HCT116 (cell line): ENCODE results near the gene C14orf132.

ENCODE experiments used
- CBX3 ChIP-seq: IDR thresholded peaks from 2 replicates; pipeline ENCODE4 v1.6.1; 2012; ENCODE audit warnings: low read depth
- CTCF ChIP-seq, 3 experiments: fragments of 200-600 bp in 1 of 3; sonication (generic) in 1 of 3; IDR thresholded peaks in 2 of 3; conservative IDR thresholded peaks in 1 of 3; 2 replicates each; pipeline ENCODE4 v1.5.1; 2012 to 2017; ENCODE audit warnings: low read depth in 2 of 3, low read length in 2 of 3, antibody characterized with exemption in 1 of 3, borderline replicate concordance in 1 of 3, control low read depth in 1 of 3, mild to moderate bottlenecking in 1 of 3, mixed read lengths in 1 of 3, mixed run types in 1 of 3, moderate library complexity in 1 of 3; ENCODE audit not compliant: insufficient read depth in 1 of 3
- EGR1 ChIP-seq: IDR thresholded peaks from 2 replicates; pipeline ENCODE4 v1.6.1; 2012; ENCODE audit warnings: low read depth
- EZH2 ChIP-seq: fragments of 200-600 bp; sonication (generic); IDR thresholded peaks from 2 replicates; pipeline ENCODE4 v1.6.1; 2017; ENCODE audit warnings: antibody characterized with exemption, mixed run types
- EZH2phosphoT487 ChIP-seq: fragments of 200-600 bp; IDR thresholded peaks from 2 replicates; pipeline ENCODE4 v1.6.1; 2018; ENCODE audit warnings: antibody characterized with exemption, borderline replicate concordance
- MAX ChIP-seq: IDR thresholded peaks from 2 replicates; pipeline ENCODE4 v1.6.1; 2012
- POLR2A ChIP-seq: IDR thresholded peaks from 2 replicates; pipeline ENCODE4 v1.7.0; 2011; ENCODE audit warnings: borderline replicate concordance; ENCODE audit not compliant: insufficient read depth, insufficient read length; ENCODE audit errors: extremely low read depth
- POLR2AphosphoS5 ChIP-seq: IDR thresholded peaks from 2 replicates; pipeline ENCODE4 v1.6.1; 2011; ENCODE audit warnings: mild to moderate bottlenecking, low read depth, low read length, moderate library complexity
- RAD21 ChIP-seq: IDR thresholded peaks from 2 replicates; pipeline ENCODE4 v1.6.1; 2012; ENCODE audit warnings: low read depth, mild to moderate bottlenecking
- ZFX ChIP-seq: fragments of 450-650 bp; IDR thresholded peaks from 2 replicates; pipeline ENCODE4 v1.6.1; 2017
- ZNF274 ChIP-seq: fragments of 200-500 bp; sonication (Bioruptor generic); IDR thresholded peaks from 2 replicates; pipeline ENCODE4 v1.6.1; 2014; ENCODE audit warnings: mild to moderate bottlenecking, low read depth, low read length, inconsistent platforms

- TF ChIP-seq POLR2AphosphoS5 (no peak), CTCF (IDR thresholded peaks at IDR 0.05 in 2 of 3, conservative IDR thresholded peaks at IDR 0.05 in 1 of 3; ENCODE audit: borderline replicate concordance in 1 of 3, insufficient read depth in 1 of 3, low read depth in 2 of 3, low read length in 2 of 3) (peak; percentile 31 to 72 (median 70); a peak in 4 of 6 replicates), POLR2A (no peak), EZH2 (no peak), EGR1 (no peak), ZNF274 (no peak), EZH2phosphoT487 (no peak), ZFX (no peak), MAX (no peak), RAD21 (peak; percentile 50), CBX3 (no peak)
Measured at GRCh38 chr14:96051642-96052540, 12.7 kb downstream of the C14orf132 start.
